Nephron (organoid): ENCODE results near the gene AAGAB.

Experiments
- H3K27ac Mint-ChIP-seq, 3 experiments: 2 replicates each; pipeline ENCODE4 v1.8.0; 2020; ENCODE audit warnings: mixed read lengths in 3 of 3, mild to moderate bottlenecking in 2 of 3, moderate library complexity in 1 of 3
- H3K27me3 Mint-ChIP-seq: 2 replicates; pipeline ENCODE4 v1.8.0; 2021; ENCODE audit warnings: low read depth, mild to moderate bottlenecking, moderate library complexity, mixed read lengths
- H3K36me3 Mint-ChIP-seq: 2 replicates; pipeline ENCODE4 v1.8.0; 2020; ENCODE audit warnings: low read depth, mixed read lengths
- H3K4me1 Mint-ChIP-seq: 2 replicates; pipeline ENCODE4 v1.8.0; 2020; ENCODE audit warnings: mixed read lengths
- H3K4me3 Mint-ChIP-seq, 3 experiments: 2 replicates each; pipeline ENCODE4 v1.8.0; 2020; ENCODE audit warnings: mild to moderate bottlenecking in 3 of 3, mixed read lengths in 3 of 3, moderate library complexity in 2 of 3
- H3K9me3 Mint-ChIP-seq: 2 replicates; pipeline ENCODE4 v1.8.0; 2020; ENCODE audit warnings: mixed read lengths
- CTCF ChIP-seq, 3 experiments: fragments of 200-600 bp; sonication (generic); IDR thresholded peaks; one replicate each; pipeline ENCODE4 v1.5.0; 2021; ENCODE audit warnings: antibody characterized with exemption in 3 of 3; ENCODE audit not compliant: unreplicated experiment in 3 of 3

Gene AAGAB

GRCh38 chr15:67199881-67200763 is 54.3 kb downstream of the AAGAB start:
- H3K9me3 Mint-ChIP-seq, result no peaks in the 10 kb centered on the region
- H3K36me3 Mint-ChIP-seq, result peaks cover 39% of the 10 kb centered on the region
- H3K27ac Mint-ChIP-seq, result no peak overlapping the region
- no peaks in the 10 kb centered on the region for H3K27me3 Mint-ChIP-seq
- TF ChIP-seq CTCF (IDR thresholded peaks at IDR 0.05; ENCODE audit: unreplicated experiment in 3 of 3), result no peak
- no peak overlapping the region for H3K4me3 Mint-ChIP-seq
- H3K4me1 Mint-ChIP-seq, result peaks cover 26% of the 10 kb centered on the region

DNA sequence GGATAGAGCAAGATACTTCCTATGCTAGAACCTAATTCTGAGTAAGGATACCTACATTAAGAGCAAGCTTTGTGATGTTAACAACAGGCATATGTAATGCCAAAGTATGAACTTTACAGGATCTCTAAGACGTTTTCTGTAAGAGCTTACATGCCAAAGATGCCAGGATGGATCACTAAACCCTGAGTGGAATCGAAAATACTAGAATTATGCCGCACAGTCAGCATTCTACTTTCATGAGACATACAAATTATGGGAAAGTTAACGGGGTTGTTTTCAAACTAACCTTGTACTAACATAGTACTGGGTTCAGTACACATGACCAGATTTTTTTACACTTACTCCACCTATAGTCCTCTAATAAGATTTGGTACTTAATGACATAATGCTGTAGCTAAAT is 55.1 kb downstream of the AAGAB start:
- peaks cover 45% of the 10 kb centered on the region for H3K36me3 Mint-ChIP-seq

GRCh38 chr15:67198157-67198754 is 56.2 kb downstream of the AAGAB start:
- Mint-ChIP-seq H3K27me3 (no peaks in the 10 kb centered on the region), H3K27ac (no peak overlapping the region), H3K4me3 (no peak overlapping the region), H3K9me3 (no peaks in the 10 kb centered on the region), H3K36me3 (peaks cover 48% of the 10 kb centered on the region), H3K4me1 (peaks cover 37% of the 10 kb centered on the region)
- TF ChIP-seq CTCF (IDR thresholded peaks at IDR 0.05; ENCODE audit: unreplicated experiment in 3 of 3), result no peak

More for the DNA sequence above, 55.1 kb downstream of the AAGAB start:
- Mint-ChIP-seq H3K9me3 (no peaks in the 10 kb centered on the region), H3K4me1 (peaks cover 26% of the 10 kb centered on the region), H3K27ac (no peak overlapping the region), H3K4me3 (no peak overlapping the region), H3K27me3 (no peaks in the 10 kb centered on the region)
- TF ChIP-seq CTCF (IDR thresholded peaks at IDR 0.05; ENCODE audit: unreplicated experiment in 3 of 3), result no peak

GRCh38 chr15:67197364-67197695 is 57.1 kb downstream of the AAGAB start:
- TF ChIP-seq CTCF (IDR thresholded peaks at IDR 0.05; ENCODE audit: unreplicated experiment in 3 of 3), result no peak
- no peaks in the 10 kb centered on the region for H3K27me3 Mint-ChIP-seq
- H3K9me3 Mint-ChIP-seq, result no peaks in the 10 kb centered on the region
- peak overlapping the region; percentile 8 to 26 (median 16) for H3K27ac Mint-ChIP-seq
- peaks cover 48% of the 10 kb centered on the region for H3K36me3 Mint-ChIP-seq
- H3K4me1 Mint-ChIP-seq, result peaks cover 47% of the 10 kb centered on the region
- no peak overlapping the region for H3K4me3 Mint-ChIP-seq

GRCh38 chr15:67196672-67197363 is 57.6 kb downstream of the AAGAB start:
- H3K36me3 Mint-ChIP-seq, result peaks cover 50% of the 10 kb centered on the region
- H3K9me3 Mint-ChIP-seq, result no peaks in the 10 kb centered on the region
- H3K27ac Mint-ChIP-seq, result peak overlapping the region; percentile 8 to 26 (median 16)
- peaks cover 52% of the 10 kb centered on the region for H3K4me1 Mint-ChIP-seq
- TF ChIP-seq CTCF (IDR thresholded peaks at IDR 0.05; ENCODE audit: unreplicated experiment in 3 of 3), result no peak
- H3K4me3 Mint-ChIP-seq, result no peak overlapping the region
- H3K27me3 Mint-ChIP-seq, result no peaks in the 10 kb centered on the region
